Lower leg skin (tissue), 3 donors: ENCODE data around the gene SIVA1.

Experiments
- CTCF ChIP-seq, 3 donors: fragments of 450-650 bp; IDR thresholded peaks; one replicate each; pipeline ENCODE4 v1.5.1; 2016; ENCODE audit warnings: antibody characterized with exemption in 3 of 3, mild to moderate bottlenecking in 3 of 3, moderate library complexity in 2 of 3
- POLR2A ChIP-seq, 2 donors: fragments of 450-650 bp; IDR thresholded peaks; one replicate each; pipeline ENCODE4 v1.6.1; 2016 to 2017; ENCODE audit warnings: antibody characterized with exemption in 2 of 2, mild to moderate bottlenecking in 1 of 2, moderate library complexity in 1 of 2

- no peak for TF ChIP-seq CTCF (IDR thresholded peaks at IDR 0.05)
- no peak for TF ChIP-seq POLR2A (IDR thresholded peaks at IDR 0.05)
Observed at GRCh38 chr14:104795781-104796686, 43.1 kb downstream of the SIVA1 start.
